HTERT RPE-1 (cell line): ENCODE measurements around the gene MEI1.
"Not testable (repeated sequence)": the region's sequence is repeated elsewhere in the genome, so short reads cannot be mapped to it uniquely, and the experiment has no call there.

Experiments used
- in situ Hi-C: fragments of 300-500 bp; cut with MboI; formaldehyde crosslinking; loops from 4 replicates; pipeline ENCODE4 v1.14.3; 2020; ENCODE audit warnings: low sequenced_read_pairs

The MEI1 gene

DNA sequence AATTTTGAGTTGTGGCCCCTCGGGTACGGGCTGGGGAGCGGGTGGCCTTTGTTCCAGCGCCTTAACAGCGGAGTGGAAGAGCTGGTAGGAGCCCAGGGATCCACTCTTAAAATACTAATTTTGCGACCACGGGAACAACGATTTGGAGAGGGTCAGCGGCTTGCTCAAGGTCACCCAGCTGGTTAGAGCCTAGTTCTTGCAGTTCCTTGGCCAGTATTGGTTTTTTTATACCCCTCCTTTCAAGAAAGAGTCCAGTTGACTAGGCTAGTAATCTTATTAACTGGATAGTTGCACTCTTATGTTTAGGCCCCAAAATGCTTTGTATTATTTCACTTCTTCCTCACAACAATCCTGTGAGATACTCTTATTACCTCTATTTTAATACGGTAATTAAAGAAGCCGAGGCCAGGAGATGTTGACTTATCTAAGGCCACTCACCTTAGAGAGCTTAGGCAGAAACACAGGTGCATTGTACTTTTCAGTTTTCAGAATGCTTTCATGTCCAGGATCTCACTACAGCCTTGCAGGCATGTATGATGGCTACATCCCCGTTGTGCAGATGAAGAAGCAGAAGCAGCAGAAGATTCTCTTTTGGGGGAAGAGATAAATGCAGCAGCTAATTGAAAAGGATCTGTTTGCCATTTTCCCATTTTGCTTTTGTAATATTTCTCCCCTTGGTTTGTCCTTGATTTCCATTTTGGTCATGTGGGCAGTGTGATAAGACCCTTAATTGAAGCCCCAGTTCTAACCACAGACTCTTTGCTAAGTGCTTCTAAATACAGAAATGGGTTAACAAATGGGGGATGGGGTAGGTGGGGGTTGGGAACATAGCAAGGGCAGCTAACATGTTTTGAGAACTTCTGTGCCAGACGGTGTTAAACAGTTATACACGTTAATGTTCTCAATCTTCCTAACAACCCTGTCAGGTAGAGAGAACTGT is 135.0 kb downstream of the MEI1 start:
- in situ Hi-C loops = no loop called here

DNA sequence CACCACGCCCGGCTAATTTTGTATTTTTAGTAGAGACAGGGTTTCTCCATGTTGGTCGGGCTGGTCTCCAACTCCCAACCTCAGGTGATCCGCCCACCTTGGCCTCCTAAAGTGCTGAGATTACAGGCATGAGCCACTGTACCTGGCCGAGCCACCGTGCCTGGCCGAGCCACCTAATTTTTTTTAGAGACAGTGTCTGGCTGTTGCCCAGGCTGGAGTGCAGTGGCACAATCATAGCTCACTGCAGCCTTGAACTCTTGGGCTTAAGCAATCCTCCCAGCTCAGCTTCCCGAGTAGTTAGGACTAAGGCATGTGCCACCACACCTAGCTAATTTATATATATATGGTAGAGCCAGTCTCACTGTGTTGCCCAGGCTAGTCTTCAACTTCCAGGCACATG is 136.2 kb downstream of the MEI1 start:
- in situ Hi-C loops = not testable (repeated sequence)

DNA sequence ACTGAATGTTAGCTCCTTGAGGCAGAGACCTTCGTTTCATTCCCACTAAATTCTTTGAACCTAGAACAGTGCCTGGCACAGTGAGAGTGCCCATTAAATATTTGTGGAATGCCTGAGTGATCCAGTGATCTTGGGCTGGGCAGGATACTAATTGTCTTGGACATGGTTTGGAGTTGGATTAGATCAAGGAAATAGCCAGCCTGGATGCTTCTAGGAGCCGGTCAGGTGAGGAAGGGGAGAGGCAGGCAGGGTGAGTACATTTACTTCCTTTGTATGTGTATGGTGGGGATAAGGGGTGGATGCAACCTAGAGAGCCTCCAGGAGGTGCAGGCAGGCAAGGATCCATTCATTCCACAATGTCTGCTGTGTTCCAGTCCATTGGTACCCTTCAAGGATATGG is 137.2 kb downstream of the MEI1 start:
- in situ Hi-C loops = no loop called here

DNA sequence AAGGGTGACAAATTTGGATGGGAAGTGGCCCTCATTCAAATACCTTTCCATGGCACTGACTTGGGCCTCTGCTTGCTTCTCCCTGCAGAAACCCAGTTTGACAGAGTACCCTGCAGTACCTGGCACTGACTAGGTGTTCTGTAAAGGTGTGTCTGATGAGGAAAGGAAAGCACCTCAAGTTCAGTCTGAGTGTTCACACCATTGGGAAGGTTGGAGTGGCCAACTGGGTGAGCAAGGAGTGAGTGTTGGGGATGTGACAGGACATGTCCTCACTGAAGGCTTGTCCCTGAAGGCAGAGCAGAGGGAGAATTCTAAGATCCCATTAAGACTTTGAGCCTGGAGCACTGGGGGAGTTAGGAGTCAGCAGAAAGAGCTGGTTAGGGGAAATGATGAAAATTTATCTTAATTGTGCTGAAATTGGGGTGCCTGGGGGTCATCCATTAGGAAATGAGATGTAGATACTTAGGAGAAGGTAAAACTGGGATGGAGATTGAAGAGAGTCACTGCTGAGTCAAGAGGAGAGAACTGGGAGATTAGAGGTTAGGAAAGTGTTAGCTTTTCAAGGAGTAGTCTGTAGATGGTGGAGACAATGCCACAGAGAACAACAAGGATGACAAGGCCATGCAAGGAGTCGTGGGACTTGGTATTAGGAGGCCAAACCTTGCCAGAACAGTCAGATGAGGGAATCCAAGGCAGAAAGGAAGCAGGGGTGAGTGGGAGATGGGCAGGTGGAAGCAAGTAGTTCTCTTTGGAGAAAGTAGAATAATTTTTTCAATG is 139.7 kb downstream of the MEI1 start:
- in situ Hi-C loops = no loop called here

DNA sequence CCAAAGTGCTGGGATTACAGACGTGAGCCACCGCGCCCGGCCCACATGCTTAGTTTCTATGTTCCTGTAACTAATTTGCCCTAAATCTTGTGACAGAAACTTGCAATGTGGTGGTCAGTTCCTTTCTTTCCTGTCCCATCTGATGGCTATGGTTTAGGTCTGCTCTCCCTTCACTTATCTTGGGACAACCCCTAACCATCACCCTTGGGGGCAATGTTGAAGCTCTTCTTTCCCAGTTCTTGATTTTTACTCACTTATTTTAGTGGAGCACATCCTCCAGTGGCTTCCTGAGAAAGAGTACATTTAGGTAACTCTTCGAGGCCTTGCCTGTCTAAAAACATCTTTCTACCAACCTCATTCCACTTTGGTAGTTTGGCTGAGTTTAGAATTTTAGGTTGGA is 140.9 kb downstream of the MEI1 start:
- in situ Hi-C loops = no loop called here

DNA sequence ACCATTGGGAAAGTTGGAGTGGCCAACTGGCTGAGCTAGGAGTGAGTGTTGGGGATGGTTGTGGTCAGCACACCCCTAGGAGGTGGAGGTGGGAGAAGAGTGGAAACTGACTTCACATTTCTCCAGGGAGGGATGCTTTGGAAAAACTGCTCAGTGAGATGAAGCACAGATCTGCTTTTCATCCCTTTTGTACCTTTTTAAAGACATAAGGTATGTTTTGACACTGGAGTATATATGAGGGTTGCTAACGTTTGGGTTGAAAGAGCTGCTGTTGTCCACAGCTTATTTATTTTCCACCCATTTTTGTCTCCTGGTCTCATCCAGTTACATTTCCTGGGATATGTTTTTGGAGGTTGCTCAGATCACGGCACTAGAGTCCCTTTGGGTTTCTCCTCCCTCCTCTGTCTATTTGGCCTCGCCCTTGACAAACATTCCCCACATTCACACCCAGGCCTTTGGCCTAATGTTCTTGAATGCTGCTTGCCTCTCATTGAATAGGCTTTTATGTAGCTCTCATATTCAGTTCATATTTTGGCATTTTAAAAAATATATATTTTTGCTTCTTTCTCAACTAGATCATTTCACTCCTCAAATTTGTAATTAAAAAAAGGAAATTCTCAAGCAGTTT is 141.9 kb downstream of the MEI1 start:
- in situ Hi-C loops = no loop called here

DNA sequence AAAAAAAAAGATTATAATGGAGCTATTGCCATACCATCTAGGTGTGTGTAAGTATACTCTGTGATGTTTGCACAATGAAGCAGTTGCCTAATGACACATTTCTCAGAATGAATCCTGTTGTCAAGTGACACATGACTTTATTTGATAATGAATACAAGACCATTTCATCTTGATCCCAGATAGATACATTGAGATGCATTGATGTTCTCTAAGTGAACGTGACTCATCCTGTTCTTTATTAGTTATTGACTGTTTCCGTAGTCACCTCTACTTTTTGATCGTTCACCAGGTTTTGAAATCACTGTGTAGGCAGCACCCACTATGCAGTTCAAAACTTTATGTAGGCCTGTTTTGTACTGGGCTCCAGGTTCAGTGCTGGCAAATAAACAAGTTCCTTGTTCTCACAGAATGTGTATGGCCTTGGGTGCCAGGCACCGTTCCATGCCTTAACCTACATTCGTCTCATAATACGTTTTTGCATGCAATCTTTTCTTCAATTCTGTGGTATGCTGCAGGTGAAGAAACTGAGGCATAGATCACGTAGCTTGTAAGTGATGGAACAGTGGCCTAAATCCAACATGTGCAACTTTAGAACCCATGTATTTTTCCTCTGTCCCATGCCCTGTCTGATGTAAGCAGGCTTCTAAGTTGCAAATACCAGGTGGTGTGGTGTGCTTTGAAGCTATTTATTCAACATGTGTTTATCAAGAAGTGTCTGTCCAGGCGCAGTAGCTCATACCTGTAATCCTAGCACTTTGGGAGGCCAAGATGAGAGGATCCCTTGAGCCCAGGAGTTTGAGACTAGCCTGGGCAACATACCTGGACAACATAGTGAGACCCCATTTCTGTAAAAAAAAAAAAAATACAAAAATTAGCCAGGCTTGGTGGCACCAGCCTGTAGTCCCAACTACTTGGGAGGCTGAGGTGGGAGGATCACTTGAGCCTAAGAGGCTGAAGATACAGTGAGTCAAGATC is 144.0 kb downstream of the MEI1 start:
- in situ Hi-C loops = no loop called here

DNA sequence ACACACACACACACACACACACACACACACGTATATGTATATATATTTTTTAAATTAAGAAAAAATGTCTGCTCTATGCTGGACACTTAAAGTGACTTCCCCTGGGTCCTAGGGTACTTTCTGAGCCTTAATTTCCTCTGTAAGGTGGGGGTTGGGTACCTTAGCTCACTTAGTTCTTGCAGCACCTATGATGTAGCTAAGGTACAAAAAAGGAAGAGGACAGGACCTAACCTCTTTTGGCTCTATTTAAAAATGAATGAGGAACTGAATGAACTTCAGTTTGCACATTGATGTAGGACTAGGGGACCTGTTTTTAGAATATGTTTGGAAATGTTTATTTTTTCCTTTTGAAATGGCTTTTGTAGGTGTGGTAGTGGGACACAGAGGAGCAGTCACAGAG is 144.7 kb downstream of the MEI1 start:
- in situ Hi-C loops = no loop called here

DNA sequence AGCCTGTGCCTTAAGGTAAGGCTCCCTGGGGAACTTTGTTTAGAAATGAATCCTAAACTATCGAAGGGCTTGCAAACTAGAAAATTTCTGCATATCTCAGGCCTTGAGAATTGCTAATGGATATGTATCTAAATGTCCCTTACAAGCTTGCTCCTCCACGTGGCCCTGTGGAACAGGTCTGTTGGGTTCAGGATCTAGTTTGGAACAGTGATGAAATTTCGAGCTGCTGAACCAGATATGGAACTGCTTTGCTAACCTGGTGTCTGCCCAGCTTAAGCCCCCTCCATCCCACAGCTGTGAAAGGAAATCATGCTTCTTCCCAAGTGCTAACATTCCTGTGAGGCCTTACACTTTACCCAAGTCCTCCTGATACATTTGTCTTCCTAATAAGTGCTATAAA is 145.2 kb downstream of the MEI1 start:
- in situ Hi-C loops = no loop called here

DNA sequence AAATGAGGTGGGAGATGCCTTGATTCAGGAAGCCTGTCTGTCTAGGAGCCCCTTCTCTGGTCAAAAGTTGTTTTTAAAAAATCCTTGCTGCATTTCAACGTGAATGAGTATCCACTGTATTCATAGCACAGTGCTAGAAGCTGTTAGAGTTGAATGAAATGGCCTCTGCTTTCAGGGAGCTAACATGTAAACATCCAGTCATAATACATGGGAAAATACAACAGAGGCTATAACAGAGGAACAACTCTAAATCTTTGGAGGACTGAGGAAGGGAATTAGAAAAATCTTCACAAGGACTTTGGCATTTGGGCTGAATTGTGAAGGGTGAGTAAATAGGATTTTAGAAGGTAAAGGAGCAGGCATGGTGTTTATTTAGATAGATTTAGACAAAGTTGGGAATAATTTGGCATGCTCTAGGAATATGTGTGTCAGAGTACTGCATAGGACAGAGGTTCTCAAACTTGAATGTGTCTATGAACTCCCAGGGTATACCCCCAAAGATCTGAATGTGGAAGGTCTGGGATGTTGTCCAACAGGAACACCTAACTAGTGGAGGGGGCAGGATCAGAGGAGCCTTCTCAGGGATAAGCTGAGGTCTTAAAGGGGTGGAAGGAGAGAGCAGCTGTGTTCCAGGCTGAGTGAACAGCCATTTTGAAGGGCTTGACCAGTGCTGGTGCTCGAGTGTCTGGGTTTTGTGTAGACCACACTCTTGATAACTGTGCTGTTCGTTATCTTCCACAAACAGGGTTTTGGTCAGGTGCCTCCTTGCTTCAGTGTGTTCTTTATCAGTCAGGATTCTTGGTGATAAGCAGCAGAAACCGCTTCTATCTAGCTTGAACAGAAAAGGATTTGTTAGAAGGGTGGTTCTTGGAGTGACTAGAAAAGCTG is 146.3 kb downstream of the MEI1 start:
- in situ Hi-C loops = no loop called here

DNA sequence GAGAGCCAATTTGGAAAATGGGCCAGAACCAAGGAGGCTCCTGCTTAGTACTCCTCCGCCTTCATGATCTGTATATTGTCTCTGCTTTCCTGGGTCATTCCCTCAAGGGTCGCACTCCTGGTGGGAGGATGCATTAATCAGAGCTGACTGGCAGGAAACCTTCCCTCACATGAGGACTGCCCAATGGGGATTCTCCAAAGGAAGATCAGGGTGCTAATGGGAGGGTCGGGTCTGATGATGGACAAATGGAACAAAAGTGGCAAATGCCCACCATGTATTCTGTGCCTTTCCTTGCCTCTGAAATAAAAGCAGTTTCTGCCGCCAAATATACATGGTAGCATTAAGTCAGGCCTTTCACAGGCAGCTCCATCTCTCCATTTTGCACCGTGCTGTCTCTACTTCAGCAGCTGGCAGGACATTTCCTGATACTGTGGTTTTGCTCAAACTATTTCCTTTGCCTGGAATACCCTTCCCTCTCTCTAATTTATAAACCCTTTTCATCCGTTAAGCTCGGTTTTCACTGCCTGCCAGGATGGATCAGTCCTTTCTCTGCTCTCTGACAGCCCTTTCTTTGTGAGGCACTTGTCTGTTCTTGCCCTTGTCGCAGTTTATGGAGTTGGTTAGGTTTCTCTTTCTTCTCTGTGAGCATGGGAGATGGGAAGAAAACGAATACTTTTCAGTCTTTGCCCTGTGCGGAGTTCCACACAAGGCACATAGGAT is 147.1 kb downstream of the MEI1 start:
- in situ Hi-C loops = no loop called here

DNA sequence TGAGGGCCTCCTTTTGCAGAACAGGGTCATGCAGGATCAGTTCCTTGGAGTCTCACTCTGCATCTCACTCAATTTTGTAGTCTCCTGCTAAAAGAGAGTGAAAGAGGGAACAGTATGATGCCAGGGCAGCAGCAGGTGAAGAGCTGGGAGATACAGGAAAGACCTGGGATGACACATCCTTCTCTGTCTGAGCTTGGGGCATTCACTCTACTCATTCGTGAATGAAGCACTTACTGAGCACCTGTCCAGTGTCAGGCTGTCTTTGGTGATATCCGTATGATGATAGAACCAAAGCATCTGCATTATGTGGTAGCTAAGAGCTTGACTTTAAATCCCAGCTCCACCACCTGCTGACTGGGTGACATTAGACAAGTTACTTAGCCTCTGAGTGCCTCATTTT is 148.0 kb downstream of the MEI1 start:
- in situ Hi-C loops = no loop called here

DNA sequence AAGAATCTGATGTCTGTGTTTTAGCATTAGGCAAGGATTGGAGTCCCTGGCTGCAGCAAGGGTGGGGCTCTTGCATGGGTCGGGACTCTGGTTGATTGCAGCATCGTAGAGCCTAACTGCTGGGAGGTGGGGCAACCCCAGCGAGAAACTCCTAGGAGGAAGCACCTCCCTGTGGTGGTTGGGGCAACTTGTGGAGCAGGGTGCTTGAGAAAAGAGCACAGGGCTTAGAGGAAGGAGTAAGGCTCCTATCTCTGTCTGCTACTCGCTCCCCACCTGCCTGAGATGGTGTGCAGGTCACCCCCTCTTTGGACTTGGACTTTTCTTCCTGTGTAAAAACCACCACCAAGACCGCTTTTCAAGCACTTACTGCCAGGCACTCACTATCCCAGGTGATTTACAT is 149.2 kb downstream of the MEI1 start:
- in situ Hi-C loops = no loop called here
